HG03565 (cell line): Measurements from ENCODE around the gene ETV6.

ENCODE experiments used
- ATAC-seq: cut with Tn5 transposase; IDR thresholded peaks from one replicate; pipeline ENCODE4 v1.9.1; 2021; ENCODE audit warnings: mild to moderate bottlenecking, moderate library complexity; ENCODE audit not compliant: unreplicated experiment

ETV6 gene

DNA sequence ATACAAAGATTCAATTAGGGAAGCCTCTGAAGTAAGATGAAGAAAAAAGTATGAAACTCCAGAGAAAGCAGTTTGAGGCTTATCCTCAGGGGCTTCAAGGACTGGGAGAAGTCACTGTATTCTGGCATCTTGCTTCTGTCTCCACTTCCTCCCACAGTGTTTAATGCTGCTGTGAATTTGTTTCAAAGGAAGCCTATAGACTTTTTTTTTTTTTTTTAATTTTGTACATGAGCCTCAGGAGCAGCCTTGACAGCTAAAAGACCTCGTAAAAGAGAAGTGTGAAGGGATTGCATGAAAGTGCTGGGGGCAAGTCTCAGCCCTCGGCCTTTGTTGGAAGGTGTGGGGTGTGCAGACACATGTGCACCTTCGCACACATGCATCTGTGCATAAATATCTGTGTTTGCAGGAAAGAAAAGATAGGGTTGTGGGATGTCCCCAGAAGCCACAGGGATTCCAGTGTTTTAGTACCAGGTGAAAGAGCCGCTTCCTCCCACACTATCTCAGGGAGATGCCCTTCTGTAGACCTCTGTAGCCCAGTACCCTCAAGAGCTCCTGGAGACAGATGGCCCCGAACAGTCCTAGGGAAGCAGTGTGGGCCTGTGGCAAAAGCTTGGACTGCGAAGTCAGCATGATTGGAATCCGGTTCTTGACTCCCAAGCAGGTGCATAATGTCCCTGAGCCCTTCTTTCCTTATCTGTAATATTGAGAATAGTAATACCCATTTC, 227.8 kb downstream of the ETV6 start:
- no peak for ATAC-seq

GRCh38 chr12:11877869-11878780, 228.7 kb downstream of the ETV6 start:
- ATAC-seq = no peak

GRCh38 chr12:11879306-11879705, 229.8 kb downstream of the ETV6 start:
- no peak for ATAC-seq

DNA sequence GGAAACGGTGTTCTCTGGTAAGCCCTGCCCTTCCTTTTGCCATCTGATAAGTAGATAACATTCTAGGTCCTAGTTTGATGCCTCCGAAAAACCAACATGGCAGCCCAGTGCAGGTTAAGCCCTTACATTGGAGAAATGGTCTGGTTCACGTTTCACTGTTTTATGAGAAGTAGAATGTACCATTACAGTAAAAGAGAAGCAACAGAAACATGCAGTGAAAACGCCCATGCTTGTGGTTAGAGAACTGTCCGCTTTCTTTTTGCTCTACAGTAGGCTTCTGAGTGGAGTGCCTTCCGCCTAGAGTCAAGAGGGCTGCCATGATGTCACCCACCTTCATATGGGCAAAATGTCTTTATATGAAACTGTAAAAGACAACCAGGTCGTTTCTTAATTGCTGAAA, 230.9 kb downstream of the ETV6 start:
- ATAC-seq = no peak

- ATAC-seq = no peak
Measured at GRCh38 chr12:11881835-11882234, 232.4 kb downstream of the ETV6 start.

DNA sequence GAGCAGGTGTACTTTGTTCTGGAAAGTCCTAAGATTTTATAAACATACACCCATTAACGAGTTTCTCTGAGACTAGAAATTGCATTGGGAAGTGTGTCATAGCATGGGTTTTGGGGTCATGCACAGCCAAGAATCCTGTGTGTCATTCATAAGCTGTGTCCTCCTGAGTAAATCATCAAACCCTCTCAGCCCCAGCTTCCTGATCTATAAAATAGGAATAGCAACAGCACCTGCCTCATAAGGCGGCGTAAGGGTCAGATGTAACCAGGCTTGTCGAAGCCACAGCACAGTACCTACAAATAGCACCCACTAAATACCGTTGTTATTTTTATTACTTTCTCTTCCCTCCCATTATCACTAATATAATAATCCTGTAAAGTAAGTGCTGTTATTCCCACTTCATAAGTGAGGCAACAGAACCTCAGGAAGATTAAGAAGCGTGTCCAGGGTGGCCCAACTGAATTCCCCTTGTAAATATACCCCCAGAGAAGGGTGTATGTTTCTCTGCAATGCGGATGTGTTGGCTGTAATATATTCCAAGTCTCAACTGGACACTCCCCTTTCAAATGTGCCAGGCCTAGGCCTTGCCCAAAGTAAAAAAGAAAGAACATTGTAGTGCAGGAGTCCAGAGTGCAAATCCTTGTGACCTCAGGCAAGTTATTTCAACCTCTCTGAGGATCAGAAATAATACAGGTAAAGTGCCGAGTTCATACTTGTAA, 233.0 kb downstream of the ETV6 start:
- ATAC-seq = no peak

DNA sequence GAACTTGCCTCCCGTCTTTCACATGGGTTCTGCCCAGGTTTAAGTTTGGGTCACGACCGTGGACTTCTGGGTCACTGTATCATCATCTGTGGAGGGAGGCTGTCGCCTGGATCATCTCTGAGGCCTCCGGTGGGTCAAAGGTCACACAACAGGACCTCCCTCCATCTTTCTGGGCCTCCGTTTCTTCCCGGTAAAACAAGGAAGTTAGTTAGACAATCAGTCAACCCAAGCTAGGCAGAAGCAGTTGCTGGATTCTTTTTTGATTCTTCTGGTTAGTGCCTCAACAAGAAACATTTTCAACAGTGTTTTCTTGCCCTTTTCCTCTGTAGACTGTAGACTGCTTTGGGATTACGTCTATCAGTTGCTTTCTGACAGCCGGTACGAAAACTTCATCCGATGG, 234.6 kb downstream of the ETV6 start:
- no peak for ATAC-seq

DNA sequence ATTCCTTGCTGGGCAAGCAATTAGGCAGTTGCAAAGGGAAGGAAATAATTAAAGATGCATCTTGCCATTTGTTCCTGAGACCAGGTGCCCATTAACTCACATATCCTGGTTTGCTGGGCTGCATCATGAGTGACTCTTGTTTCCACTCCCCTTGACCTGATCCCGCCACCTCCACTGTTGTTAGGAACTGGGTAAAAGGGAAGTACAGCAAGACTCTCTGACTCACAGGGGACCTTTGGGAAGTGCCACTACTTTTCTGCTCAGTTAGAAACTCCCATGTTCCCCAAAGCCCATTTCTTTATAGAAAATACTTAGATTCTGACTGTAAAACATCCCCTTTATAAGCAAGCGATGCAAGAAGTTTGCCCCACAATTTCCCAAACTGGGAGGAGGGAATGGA, 235.2 kb downstream of the ETV6 start:
- ATAC-seq = no peak

DNA sequence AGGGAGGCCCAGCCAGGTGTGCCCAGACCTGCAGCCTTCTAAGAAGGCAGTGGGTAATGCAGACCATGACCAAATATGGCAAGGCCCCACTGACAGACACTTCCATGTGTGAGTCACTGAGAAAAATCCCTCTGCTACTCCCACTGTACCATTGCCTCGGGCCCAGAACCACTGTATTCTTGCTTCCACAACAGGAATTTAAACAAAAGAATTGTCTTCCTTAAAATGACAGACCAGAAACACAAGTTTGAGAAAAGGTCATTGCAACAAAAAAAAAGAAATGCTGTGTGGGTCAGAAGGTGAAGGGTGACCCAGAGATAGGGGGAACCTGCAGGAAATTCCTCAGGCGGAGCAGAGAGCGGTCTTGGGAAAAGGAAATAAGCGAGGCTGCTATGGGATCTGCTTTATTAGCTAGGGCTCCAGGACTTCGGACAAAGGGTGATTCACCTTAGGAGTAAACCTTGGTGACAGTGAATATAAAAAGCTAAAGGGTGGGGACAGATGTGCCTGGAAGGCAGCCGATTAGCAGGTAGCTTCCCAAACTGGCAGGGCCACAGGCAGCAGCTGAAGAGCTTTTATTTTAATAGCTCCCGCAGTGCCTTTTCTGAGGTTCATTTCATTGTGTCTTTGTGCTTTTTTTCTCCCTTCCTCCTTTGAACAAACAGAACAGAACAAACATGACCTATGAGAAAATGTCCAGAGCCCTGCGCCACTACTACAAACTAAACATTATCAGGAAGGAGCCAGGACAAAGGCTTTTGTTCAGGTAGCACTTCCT, 236.0 kb downstream of the ETV6 start:
- no peak for ATAC-seq

DNA sequence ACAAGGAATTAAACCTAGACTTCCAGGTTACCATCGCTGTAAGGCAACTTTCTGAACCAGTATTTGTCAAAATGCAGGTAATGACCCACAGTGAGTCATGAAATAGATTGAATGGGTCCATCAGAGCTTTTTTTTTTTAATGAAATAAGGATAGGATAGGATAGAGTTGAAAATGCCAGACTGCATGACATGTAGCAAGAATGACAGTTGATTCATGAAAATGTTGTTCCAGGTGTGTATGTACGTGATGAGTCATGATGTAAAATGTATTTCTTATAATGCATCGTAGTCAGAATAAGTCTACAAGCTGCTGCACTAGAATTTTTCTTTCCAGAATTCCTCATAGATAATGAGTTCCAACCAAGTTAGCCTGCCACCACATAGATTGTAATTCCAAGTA, 236.9 kb downstream of the ETV6 start:
- no peak for ATAC-seq

DNA sequence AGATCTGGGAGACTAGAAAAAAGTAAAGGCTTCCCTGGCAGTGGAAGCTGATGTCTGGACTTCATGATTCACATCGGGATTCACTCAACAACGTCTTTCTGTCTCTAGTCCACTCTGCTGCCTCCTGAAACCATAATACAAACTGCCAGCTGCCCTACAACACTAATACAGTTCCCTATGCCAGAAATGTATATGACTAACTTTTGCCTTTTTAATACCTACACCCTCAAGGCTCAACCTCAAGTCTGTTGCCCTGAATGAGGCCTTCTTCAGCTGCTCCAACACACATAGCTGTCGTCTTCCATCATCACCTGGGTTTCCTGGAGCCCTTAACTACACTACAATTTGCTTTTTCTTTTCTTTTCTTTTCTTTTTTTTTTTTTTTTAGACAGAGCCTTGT, 238.6 kb downstream of the ETV6 start:
- ATAC-seq = no peak

GRCh38 chr12:11891346-11891745, 241.9 kb downstream of the ETV6 start:
- ATAC-seq = no peak

GRCh38 chr12:11891754-11892386, 242.4 kb downstream of the ETV6 start:
- no peak for ATAC-seq

DNA sequence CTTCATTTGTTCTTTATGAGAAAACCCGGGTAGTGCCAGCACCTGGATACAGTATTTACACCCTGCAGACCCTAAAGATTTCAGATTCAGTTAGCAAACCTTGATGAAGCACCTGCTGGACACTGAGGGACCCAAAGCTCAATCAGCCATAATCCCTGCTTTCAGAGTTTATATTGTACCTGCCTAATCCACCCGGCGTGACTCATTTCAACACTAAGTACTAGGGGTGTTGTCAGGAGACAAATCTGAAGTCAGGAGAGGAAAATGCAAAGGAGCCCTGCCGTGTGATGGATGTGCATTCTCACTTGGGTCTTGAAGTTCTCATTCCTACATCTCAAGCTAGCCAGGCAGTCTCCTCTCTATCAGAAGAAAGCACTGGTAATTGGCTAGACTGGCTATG, 244.5 kb downstream of the ETV6 start:
- ATAC-seq = no peak

GRCh38 chr12:11894890-11895289, 245.4 kb downstream of the ETV6 start:
- no peak for ATAC-seq

DNA sequence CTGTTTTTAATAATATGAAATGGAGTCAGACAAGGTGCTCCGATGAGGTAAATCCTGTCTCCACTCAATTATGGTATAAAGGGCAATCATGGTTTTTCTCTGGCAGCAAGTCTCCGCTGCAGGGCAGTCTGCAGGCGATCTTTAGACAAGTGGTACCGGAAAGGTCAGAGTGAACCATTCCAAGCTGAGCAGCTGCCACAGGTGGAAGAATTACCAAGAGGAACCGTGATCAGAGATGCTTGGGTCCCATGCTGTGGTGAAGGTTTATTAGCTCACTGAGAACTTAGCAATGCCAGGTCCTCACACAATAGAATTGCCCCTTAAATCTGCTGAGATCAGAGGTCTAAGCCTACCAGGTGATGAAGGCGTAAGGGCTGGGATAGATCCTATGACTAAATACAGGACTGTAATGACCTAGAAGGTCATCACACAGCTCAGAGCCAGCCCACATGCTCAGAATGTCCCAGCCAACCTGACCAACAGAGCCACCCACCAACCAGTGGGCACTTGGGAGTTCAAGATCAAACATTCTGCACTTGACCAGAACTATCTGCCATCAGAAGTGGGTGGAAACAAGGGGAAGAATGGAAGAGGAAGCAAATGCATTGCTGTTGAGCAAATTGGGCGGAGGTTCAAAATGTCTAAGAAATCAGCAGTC, 246.1 kb downstream of the ETV6 start:
- ATAC-seq = no peak

DNA sequence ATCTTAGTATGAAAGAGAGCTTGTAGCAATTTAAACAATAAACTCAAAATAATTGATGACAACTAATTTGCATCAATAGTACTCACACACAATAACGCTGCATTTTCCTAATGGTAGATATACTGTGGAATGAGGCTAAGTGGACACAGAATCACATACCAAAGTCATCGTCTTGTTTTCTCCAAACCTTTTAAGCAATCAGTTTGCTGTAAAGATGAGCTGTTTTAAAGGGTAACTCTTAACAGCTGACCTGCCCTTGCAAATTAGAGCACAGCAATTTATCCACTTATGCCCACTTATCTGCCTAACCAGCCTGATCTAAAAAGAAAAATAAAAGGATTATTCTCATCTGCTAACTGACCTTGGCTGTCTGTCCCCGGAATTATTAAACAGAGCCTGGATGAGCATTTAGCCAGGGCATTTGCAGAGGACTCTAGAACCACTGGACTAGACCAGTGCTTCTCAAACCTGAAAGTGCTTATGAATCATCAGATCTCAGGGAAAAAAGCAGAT, 247.0 kb downstream of the ETV6 start:
- no peak for ATAC-seq

GRCh38 chr12:11897923-11898322, 248.4 kb downstream of the ETV6 start:
- ATAC-seq = no peak

GRCh38 chr12:11901701-11902524, 252.4 kb downstream of the ETV6 start:
- ATAC-seq = no peak
